ENCODE data around the gene PAK2. TPM values are rescaled to one million over a fixed set of nuclear protein-coding genes. Genes with fewer than 3 reads are reported as not detected.
"Not testable (repeated sequence)": the region's sequence is repeated elsewhere in the genome, so short reads cannot be mapped to it uniquely, and the experiment has no call there.

PAK2 gene
- total and polyA plus RNA-seq, 9 of the 15 experiments (the other 6 are each of a cell fraction or from before 2014, with no cell fraction given), result 13.2 to 72.4 (median 35.7) TPM

GRCh38 chr3:196844235-196845219 is 104.9 kb downstream of the PAK2 start (continued):
- TF ChIP-seq HDAC8 (tag; IDR thresholded peaks at IDR 0.05) (0 out of 2 replicates have a peak, but pooled peaks have one; percentile 29), HMBOX1 (IDR thresholded peaks at IDR 0.05) (0 out of 2 replicates have a peak, but pooled peaks have one; percentile 27), DACH1 (IDR thresholded peaks at IDR 0.05; ENCODE audit: partially characterized antibody) (peak; percentile 86), CXXC5 (CRISPR knock-in tag; IDR thresholded peaks at IDR 0.05) (peak; percentile 32; the same call in 1 of the 2 replicates), ZNF79 (CRISPR knock-in tag; IDR thresholded peaks at IDR 0.05; ENCODE audit: low read depth) (peak; percentile 50; the same call in 1 of the 2 replicates), C11orf30 (IDR thresholded peaks at IDR 0.05; ENCODE audit: low read depth) (0 out of 2 replicates have a peak, but pooled peaks have one; percentile 31), DPF2 (IDR thresholded peaks at IDR 0.05) (peak; percentile 38; the same call in 1 of the 2 replicates), TOE1 (IDR thresholded peaks at IDR 0.05; ENCODE audit: borderline replicate concordance) (0 out of 2 replicates have a peak, but pooled peaks have one; percentile 20), KDM1A (IDR thresholded peaks at IDR 0.05) (peak; percentile 60 to 62; a peak in 2 of 4 replicates), CC2D1A (IDR thresholded peaks at IDR 0.05) (peak; percentile 42; the same call in 1 of the 2 replicates), NFE2 (IDR thresholded peaks at IDR 0.05; ENCODE audit: low read depth) (0 out of 2 replicates have a peak, but pooled peaks have one; percentile 25), SMARCA5 (IDR thresholded peaks at IDR 0.05) (peak; percentile 84), NR2C1 (tag; IDR thresholded peaks at IDR 0.05) (0 out of 2 replicates have a peak, but pooled peaks have one; percentile 23), SMAD4 (CRISPR knock-in tag; conservative IDR thresholded peaks at IDR 0.05) (peak; percentile 62), ZNF318 (IDR thresholded peaks at IDR 0.05; ENCODE audit: borderline replicate concordance in 1 of 2, low read depth in 1 of 2) (peak in 1 of 2 experiments; percentile 36; a peak in 1 of 4 replicates), CBFA2T3 (IDR thresholded peaks at IDR 0.05) (peak; percentile 24; the same call in 1 of the 2 replicates), HDAC2 (IDR thresholded peaks at IDR 0.05) (peak; percentile 46; the same call in 1 of the 2 replicates), RBM25 (IDR thresholded peaks at IDR 0.05; ENCODE audit: low read depth, low read length, severe bottlenecking) (peak; percentile 62)
- TF ChIP-seq TOE1 (CRISPR knock-in tag; IDR thresholded peaks at IDR 0.05; ENCODE audit: borderline replicate concordance, low read depth); NR2C1 (IDR thresholded peaks at IDR 0.05): not testable (repeated sequence)
